Raji (cell line): ENCODE results near the gene MITF.

ENCODE experiments used
- POLR2A ChIP-seq: IDR thresholded peaks from 2 replicates; pipeline ENCODE4 v1.6.1; 2011; ENCODE audit warnings: low read depth, low read length, control low read depth; ENCODE audit not compliant: insufficient read depth

The MITF gene

DNA sequence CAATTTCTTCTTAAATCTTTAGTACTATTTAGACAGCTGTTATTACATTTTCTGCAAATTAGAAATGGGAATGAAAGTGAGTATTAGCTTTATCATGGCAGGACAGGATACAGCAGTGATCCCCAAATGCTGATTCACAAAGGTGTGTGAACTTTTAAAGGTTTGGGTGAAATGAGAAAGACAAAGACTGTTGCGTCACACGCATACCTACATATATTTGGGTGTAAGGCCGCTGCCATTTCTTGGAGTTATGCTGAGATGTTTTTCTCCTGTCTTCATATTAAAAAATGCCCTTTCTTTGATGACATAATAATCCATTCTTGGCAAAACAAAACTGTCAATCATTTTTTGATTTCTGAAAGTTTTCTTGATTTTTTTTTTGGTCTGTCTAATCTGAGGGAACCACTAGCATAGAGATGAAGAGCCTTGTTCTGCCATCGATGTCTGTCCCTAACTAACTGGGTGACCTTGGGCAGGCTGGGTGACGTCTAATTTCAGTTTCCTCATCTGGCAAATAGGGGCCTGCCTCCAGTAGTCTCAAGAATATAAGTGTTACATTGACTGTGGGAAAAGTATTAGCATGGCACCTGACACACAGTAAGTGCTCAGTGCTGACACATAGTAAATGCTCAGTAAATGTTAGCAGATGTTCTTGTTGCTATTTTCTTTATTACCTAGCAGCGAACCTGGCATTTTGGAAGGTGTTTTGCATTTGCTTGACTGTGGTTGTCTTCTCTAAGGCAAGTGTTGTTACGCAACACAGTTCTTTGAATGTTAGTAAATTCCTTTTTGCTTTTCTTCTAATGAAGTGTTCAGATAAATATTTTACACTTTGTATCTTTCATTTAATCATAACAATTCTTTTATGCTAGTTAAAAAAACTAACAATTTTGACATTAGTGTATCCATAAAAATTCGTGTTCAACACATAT lies 5.0 kb downstream of the MITF start:
- TF ChIP-seq POLR2A: no peak

DNA sequence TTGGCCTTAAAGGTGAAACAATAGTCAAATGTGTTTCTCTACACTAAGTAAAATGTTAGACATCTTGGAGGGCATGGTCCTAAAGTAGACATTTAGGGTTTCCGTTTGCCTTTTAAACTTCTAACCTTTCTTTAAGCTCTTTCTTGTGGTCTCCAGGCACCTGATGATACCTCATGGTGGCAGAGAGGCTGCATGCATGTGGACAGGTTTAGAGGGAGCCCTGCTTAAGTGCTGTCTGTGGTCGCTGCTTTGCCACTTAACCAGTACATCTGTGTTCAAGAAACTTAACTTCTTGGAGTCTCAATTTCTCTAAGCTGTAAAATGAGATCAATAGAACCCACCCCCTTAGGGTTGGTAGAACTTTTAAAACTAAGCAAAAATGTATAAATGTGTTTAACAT lies 6.2 kb downstream of the MITF start:
- no peak for TF ChIP-seq POLR2A

DNA sequence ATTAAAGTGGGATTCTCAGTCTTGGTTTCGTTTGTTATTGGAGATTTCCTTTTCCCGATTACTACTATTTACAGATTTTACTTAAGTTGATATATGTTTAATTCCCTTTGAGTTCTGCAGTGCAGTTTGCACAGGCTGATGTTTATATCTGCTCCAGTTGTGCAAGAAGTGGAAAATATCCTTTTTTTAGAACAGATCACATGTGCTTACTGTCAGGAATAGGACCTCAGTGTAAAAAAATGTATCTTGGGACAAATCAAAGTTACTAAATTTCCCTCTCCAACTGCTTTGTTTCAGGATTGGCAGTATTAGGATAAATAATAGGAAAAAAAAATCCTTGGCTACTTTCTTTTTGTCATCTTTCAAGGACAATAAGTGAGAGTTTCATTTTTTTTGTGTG lies 6.9 kb downstream of the MITF start:
- no peak for TF ChIP-seq POLR2A

DNA sequence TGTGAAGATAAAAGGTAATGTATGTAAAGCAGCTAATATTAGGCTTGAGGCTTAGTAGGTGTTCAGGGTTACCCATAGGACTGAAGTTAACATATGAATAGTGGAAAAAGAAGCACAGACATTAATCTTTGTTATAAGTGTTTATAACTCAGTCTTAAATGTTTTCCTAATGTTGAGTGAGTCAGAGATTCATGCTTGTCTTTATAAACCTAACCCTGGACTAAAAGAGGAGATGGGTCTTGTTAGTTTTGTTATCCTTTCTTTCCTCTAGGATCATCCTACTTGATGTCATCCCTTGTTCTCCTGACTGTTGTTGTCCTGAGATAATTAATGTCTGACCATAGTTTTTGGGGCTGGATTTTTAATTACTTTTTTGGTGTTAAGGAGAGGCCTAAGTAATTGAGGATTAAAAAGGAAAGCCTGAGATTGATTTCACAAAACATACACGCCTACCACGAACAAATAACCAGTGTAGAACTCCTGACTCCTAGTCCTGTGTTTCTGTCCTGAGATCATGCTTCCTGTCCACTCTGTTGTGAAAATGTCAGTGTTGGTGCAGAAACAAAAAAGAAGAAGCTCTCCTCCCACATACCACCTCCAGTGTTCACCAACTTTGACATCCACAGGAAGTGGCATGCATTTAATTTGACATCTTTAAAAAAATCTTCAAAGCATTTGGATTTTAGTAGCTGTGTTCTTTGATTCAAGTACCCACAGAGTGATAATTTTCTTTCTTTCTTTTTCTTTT lies 8.4 kb downstream of the MITF start:
- no peak for TF ChIP-seq POLR2A

DNA sequence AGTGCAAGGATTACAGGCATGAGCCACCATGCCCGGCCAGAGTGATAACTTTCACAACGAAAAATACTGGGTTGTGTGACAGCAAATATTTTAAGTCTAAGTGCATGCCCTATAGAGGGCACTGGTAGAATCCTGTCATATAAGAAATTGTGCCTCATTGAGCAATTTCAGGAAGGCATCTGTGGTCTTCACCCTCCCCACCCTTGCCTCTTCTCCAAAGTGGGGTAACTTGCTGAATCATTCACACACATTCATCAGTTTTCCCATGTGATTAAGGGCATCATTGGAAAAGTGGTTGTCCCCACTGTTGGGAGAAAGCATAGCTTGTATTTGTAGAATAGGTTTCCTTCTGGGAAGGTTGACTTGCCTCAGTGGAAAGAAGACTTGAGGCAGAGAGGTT lies 9.2 kb downstream of the MITF start:
- no peak for TF ChIP-seq POLR2A

DNA sequence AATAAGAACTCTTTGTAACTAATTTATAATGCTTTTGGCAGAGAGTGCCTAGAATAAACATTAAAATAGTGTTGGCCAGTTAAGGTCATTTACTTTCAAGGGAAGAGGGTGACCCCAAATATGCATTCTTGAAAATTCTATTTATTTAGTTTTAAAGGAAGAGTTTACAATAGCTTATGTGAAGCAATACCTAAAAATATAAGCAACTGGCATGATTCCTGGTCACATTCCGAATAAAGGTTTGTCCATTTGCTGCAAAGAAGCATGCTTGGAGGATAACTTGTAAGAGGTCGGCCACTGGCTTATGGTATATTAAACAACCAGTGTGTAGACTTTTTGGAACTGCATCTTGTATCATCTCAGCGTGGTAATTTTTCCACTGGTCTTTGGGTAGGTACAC lies 10.2 kb downstream of the MITF start:
- TF ChIP-seq POLR2A: no peak

DNA sequence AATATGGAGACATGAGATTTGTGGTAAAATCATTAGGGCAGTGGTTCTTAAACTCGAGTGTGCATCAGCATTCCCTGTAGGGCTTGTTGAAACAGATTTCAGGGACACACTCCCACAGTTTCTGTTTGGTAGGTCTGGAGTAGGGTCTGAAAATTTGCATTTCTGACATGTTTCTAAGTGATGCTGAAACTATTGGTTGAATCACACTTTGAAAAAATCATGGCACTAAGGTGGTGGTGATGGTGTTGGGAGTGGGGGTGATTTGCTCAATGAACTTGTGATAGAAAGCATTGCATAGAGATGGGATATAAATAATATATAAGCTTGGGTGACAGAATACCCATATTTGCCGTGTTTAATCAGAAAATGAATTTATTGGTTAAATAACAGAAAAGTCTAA lies 11.3 kb downstream of the MITF start:
- no peak for TF ChIP-seq POLR2A

DNA sequence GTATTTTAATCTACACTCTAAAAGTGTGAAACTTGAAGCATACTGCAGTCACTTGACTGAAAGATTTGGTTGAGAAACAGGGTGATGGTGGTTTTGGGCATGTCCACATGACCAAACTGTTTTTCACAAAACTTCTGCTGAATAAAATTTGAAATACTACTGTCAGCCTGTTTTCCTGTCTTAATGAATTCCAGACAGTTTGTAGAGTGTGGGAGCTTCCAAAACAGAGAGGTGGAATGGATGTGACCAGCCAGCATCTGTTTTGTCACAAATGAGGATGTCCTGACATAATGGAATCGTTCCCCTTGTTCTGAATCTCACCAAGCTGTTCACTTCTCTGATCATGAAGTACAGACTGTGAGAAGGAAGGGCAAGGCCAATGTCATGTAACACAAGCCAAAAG lies 11.8 kb downstream of the MITF start:
- TF ChIP-seq POLR2A: no peak

DNA sequence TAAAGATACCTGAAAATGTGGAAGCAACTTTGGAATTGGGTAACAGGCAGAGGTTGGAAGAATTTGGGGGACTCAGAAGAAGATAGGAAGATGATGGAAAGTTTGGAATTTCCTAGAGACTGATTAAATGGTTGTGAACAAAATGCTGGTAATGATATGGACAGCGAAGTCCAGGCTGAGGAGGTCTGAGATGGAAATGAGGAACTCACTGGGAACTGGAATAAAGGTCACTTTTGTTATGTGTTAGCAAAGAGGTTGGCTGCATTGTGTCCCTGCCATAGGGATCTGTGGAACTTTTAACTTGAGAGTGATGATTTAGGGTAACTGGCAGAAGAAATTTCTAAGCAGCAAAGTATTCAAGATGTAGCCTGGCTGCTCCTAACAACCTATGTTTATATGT lies 13.0 kb downstream of the MITF start:
- no peak for TF ChIP-seq POLR2A

DNA sequence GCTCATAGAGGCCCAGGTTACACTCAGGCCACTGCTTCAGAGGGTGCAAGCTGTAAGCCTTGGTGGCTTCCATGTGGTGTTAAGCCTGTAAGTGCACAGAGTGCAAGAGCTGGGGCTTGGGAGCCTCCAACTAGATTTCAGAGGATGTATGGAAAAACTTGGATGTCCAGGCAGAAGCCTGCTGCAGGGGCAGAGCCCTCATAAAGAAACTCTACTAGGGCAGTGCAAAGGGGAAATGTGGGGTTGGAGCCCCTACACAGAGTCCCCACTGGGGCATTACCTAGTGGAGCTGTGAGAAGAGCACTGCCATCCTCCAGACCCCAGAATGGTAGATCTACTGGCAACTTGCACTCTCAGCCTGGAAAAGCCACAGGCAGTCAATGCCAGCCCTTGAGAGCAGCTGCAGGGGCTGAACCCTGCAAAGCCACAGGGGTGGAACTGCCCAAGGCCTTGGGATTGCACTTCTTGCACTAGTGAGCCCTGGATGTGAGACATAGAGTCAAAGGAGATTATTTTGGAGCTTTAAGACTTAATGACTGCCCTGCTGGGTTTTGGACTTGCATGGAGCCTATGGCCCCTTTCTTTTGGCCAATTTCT lies 14.0 kb downstream of the MITF start:
- TF ChIP-seq POLR2A: no peak

DNA sequence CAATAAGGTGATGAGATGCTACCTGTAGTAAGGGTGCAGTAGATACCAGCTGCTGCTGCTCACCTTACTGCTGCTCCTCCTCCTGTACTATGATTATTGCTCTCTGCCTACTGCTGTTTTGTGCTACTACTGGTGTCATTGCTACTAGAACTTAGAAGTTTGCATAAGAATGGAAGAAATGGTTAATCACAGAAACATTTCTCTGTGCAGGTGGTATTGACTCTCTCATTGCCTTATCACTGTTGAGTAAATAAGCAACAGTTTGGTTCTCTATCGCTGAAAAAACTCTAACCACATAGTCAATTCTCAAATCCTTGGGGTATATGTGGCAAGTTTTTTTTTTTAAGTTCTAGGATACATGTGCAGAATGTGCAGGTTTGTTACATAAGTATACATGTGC lies 16.5 kb downstream of the MITF start:
- no peak for TF ChIP-seq POLR2A

DNA sequence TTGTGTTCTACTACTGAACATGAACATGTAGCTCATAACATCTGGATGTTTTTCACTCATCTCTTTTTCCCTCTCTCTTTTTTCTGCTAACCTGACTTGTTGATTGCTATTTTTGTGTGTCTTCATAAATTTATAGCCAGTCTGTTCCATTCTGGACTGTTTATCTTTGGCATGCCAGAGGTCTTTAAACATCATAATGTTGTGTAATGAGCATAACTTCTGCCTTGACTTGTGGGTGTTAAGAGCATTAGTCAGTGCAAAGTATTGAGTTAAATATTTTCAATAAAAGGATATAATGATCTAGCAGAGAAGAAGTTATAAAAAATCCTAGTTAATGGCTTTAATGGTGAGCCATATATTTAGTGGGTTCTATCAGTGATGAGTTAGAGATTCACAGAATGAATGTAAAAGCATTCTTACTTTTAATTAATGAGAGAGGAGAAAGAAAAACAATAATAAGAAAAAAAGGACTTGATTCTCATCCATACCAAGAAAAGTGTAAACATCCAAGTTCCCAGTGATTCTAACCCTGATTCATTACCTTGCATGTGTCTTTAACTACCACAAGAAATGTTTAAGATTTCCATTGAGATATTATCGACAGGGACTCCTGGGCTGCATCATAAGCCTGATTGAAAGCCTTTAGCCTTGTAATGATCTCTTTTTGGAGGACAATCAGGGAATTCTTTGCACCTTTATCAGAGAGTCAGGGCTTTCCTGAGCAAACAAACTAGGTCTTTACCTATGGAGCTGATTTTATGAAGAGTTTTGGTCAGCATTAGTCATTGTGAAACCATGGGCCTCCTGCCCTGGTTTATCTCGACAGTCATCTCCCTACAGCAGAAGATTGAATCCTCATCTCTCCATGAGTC lies 22.9 kb downstream of the MITF start:
- TF ChIP-seq POLR2A: no peak

DNA sequence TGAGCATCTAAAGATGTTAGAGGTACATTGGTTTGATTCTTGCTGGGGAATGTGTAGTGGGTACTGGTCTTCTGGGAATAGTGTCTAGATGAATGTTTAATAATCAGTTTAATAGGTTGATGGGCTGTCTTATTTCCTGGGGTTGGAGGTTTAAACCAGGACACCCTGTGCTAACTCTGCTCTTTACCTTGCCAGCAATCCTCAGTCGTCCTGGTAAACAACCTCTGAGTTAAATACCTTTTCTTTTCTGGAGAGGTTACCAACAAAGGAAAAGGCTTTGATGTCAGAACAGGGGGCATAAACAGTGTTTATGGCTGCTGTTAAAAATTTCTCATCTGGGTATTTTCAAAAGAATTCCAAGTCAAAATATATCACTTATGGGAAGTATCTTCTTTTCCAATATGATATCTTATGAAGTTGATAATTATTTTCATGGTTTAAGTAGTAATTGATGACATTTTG lies 23.5 kb downstream of the MITF start:
- TF ChIP-seq POLR2A: no peak

DNA sequence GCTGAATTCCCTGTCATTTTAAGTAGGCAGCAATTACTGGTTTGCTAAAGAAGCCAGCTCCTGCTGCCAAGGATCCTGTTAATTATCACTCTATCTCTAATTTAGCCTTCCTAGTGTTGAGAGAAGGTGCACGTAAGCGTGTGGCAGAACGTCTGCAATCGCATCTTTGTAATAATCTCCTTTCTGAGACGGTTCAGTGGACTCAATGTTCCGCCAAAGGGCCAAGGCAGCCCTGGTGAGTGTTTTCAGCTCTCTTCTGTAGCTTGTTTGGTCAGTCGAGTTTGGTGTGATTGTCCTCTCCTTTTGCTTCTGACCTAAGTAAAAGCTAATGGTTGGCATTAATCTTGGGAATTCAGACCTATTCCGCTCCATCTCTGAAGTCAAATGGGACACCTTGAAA lies 24.2 kb downstream of the MITF start:
- no peak for TF ChIP-seq POLR2A
